Astrocyte (in vitro differentiated cells and primary cell): ENCODE results near the gene ERBB2. TPM values are rescaled to one million over a fixed set of nuclear protein-coding genes. Genes with fewer than 3 reads are reported as not detected.

Experiments used
- DNase-seq: peaks from one replicate; pipeline ENCODE4 v3.0.0-alpha.2; 2010; ENCODE audit warnings: low read depth
- FAIRE-seq: peaks from 2 replicates; lab custom pipeline; 2011; peaks lifted over from hg19 to GRCh38; lab: Jason Lieb, UNC
- H2AFZ ChIP-seq: 2 replicates; pipeline ENCODE4 v1.6.0; 2012; ENCODE audit warnings: low read depth, low read length, inconsistent platforms
- H3K27ac ChIP-seq: 2 replicates; pipeline ENCODE4 v1.5.1; 2011; ENCODE audit warnings: low read depth, low read length, inconsistent platforms
- H3K27me3 ChIP-seq: 2 replicates; pipeline ENCODE4 v1.6.0; 2011; ENCODE audit warnings: low read length, inconsistent platforms; ENCODE audit not compliant: insufficient read depth
- H3K36me3 ChIP-seq: 2 replicates; pipeline ENCODE4 v1.5.1; 2011; ENCODE audit warnings: low read length, inconsistent platforms; ENCODE audit not compliant: insufficient read depth
- H3K4me1 ChIP-seq: 2 replicates; pipeline ENCODE4 v1.5.1; 2011; ENCODE audit warnings: low read length, inconsistent platforms; ENCODE audit not compliant: insufficient read depth
- H3K4me2 ChIP-seq: 2 replicates; pipeline ENCODE4 v1.6.0; 2012; ENCODE audit warnings: low read length, inconsistent platforms
- H3K4me3 ChIP-seq: 2 replicates; pipeline ENCODE4 v1.5.1; 2011; ENCODE audit warnings: low read depth, mild to moderate bottlenecking, low read length, inconsistent platforms; ENCODE audit not compliant: insufficient read depth
- H3K79me2 ChIP-seq: 2 replicates; pipeline ENCODE4 v1.6.0; 2012; ENCODE audit warnings: mild to moderate bottlenecking, low read length, inconsistent platforms; ENCODE audit not compliant: insufficient read depth
- H3K9ac ChIP-seq: 2 replicates; pipeline ENCODE4 v1.6.0; 2012; ENCODE audit warnings: mild to moderate bottlenecking, low read length, inconsistent platforms
- H3K9me3 ChIP-seq: 2 replicates; pipeline ENCODE4 v1.5.1; 2012; ENCODE audit warnings: low read depth, mild to moderate bottlenecking, low read length, inconsistent platforms; ENCODE audit not compliant: insufficient read depth
- H4K20me1 ChIP-seq: 2 replicates; pipeline ENCODE4 v1.6.0; 2012; ENCODE audit warnings: low read length, inconsistent platforms; ENCODE audit not compliant: insufficient read depth
- H3K27ac Mint-ChIP-seq: one replicate; pipeline ENCODE4 v1.8.0; 2021; ENCODE audit warnings: mild to moderate bottlenecking, mixed read lengths; ENCODE audit not compliant: unreplicated experiment
- H3K27me3 Mint-ChIP-seq: one replicate; pipeline ENCODE4 v1.8.0; 2021; ENCODE audit warnings: low read depth, mixed read lengths; ENCODE audit not compliant: unreplicated experiment
- H3K36me3 Mint-ChIP-seq: one replicate; pipeline ENCODE4 v1.8.0; 2021; ENCODE audit warnings: low read depth, mixed read lengths; ENCODE audit not compliant: unreplicated experiment
- H3K4me1 Mint-ChIP-seq: one replicate; pipeline ENCODE4 v1.8.0; 2021; ENCODE audit warnings: low read depth, mixed read lengths; ENCODE audit not compliant: unreplicated experiment
- H3K4me3 Mint-ChIP-seq: one replicate; pipeline ENCODE4 v1.8.0; 2021; ENCODE audit warnings: mild to moderate bottlenecking, moderate library complexity, mixed read lengths; ENCODE audit not compliant: unreplicated experiment
- H3K9me3 Mint-ChIP-seq: one replicate; pipeline ENCODE4 v1.8.0; 2021; ENCODE audit warnings: mild to moderate bottlenecking, mixed read lengths; ENCODE audit not compliant: unreplicated experiment
- EZH2 ChIP-seq: IDR thresholded peaks from 2 replicates; pipeline ENCODE4 v1.6.1; 2012; ENCODE audit warnings: mild to moderate bottlenecking, low read length, inconsistent platforms; ENCODE audit not compliant: insufficient read depth
- total RNA-seq: library from RNA; stranded (reverse); gene quantifications from 2 replicates; pipeline ENCODE4 v1.2.1, GENCODE V29; 2021
- TF ChIP-seq, protein P1 (sequence below): IDR thresholded peaks from 2 replicates; pipeline ENCODE4 v1.5.1; 2011; ENCODE audit warnings: low read depth, mild to moderate bottlenecking, inconsistent platforms, low read length, moderate library complexity; ENCODE audit not compliant: insufficient read depth

The ERBB2 gene
- total RNA-seq, 1 donor from 2014 or later = 64.0 TPM

DNA sequence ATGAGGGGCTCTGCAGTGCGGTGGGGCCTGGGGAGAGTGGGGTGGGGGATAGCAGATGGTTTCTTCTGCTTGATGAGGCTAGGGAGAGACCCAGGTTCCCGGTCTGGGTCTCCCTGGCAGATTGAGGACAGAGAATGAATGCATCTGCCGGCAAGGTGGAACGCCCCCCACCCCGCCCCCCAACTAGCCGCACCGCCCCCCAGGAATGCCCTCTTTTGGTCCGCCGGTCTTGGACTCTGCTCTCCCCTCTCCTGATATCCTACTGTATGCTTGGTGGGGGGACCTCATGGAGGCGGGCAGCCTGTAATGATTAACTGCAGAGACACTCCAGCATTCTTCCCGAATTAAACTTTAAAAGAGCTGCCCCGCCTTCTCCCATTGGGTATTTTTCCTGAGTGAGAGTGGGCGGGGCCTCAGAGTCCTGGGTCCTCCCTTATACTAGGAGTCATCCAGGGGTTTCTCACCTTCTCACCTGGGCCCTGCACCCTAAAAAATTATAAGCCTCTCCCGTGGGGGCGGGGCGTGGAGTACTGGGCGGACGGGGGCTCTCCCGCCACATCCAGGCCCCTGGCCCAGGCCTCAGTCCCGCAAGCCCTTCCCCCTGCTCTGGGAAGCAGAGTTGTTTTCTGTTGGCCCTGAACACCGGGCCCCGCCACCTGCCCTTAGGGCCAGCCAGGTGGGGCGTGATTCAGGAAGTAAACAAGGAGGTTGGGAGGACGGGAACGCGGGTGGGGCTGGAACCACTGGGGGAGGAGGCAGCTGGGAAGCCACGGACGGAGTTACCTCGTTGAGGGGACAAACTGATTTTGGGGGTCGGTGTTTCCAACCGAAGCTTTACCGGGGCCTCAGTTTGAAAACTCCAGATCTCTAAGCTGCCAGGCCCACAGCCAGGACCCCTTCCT is 39.4 kb downstream of the ERBB2 start:
- Mint-ChIP-seq H3K36me3 (peaks cover 4% of the 10 kb centered on the region), H3K4me3 (peak overlapping the region; percentile 64), H3K4me1 (peaks cover 15% of the 10 kb centered on the region), H3K9me3 (no peaks in the 10 kb centered on the region), H3K27me3 (peaks cover 15% of the 10 kb centered on the region), H3K27ac (peak overlapping the region; percentile 93)
- Histone ChIP-seq H3K4me2 (peak overlapping the region; percentile 76), H3K27me3 (peaks cover 9% of the 10 kb centered on the region), H3K4me3 (no peak overlapping the region), H3K79me2 (no peaks in the 10 kb centered on the region), H3K9me3 (no peaks in the 10 kb centered on the region), H3K36me3 (no peaks in the 10 kb centered on the region), H4K20me1 (no peaks in the 10 kb centered on the region), H3K4me1 (peaks cover 25% of the 10 kb centered on the region), H3K9ac (no peak overlapping the region), H3K27ac (no peak overlapping the region), H2AFZ (peak overlapping the region; percentile 75)
- no peak for DNase-seq
- no peak for TF ChIP-seq EZH2
- TF ChIP-seq, protein P1, sequence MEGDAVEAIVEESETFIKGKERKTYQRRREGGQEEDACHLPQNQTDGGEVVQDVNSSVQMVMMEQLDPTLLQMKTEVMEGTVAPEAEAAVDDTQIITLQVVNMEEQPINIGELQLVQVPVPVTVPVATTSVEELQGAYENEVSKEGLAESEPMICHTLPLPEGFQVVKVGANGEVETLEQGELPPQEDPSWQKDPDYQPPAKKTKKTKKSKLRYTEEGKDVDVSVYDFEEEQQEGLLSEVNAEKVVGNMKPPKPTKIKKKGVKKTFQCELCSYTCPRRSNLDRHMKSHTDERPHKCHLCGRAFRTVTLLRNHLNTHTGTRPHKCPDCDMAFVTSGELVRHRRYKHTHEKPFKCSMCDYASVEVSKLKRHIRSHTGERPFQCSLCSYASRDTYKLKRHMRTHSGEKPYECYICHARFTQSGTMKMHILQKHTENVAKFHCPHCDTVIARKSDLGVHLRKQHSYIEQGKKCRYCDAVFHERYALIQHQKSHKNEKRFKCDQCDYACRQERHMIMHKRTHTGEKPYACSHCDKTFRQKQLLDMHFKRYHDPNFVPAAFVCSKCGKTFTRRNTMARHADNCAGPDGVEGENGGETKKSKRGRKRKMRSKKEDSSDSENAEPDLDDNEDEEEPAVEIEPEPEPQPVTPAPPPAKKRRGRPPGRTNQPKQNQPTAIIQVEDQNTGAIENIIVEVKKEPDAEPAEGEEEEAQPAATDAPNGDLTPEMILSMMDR = no peak
- no peak for FAIRE-seq

DNA sequence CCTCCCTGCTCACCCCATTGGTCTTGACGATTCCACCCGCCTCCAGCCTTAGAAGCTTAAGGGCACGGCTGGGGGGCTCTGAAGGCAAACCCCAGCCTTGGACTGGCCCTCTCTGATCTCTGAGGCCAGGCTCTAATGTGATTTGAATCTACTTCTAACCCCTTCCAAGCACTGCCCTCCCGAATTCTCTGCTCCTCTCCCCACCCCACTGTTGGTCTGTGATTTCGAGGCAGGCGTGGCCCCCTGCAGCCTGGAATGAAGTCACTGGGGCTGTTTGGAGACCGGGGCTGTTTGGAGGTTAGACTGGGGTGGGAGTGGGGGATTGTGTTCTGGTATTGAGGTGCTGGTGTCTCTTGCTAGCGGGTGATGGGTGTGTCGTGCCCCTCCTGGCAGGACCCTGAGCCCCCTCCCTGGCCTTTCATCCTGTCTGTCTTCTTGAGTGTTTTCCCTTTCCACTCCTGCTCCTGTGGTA is 40.1 kb downstream of the ERBB2 start:
- peak overlapping the region; percentile 76 for H3K4me2 ChIP-seq
- DNase-seq (no peak), FAIRE-seq (no peak)
- H3K4me3 ChIP-seq = no peak overlapping the region
- no peaks in the 10 kb centered on the region for H3K36me3 ChIP-seq
- no peaks in the 10 kb centered on the region for H4K20me1 ChIP-seq
- H3K27ac ChIP-seq = no peak overlapping the region
- Mint-ChIP-seq H3K27ac (peak overlapping the region; percentile 93), H3K27me3 (peaks cover 15% of the 10 kb centered on the region), H3K4me1 (peaks cover 15% of the 10 kb centered on the region), H3K4me3 (peak overlapping the region; percentile 55), H3K36me3 (peaks cover 4% of the 10 kb centered on the region), H3K9me3 (no peaks in the 10 kb centered on the region)
- H3K9ac ChIP-seq = peak overlapping the region; percentile 20
- peak overlapping the region; percentile 75 for H2AFZ ChIP-seq
- no peaks in the 10 kb centered on the region for H3K79me2 ChIP-seq
- TF ChIP-seq, protein P1 = no peak
- no peak for TF ChIP-seq EZH2
- no peaks in the 10 kb centered on the region for H3K9me3 ChIP-seq
- peaks cover 9% of the 10 kb centered on the region for H3K27me3 ChIP-seq
- H3K4me1 ChIP-seq = peaks cover 25% of the 10 kb centered on the region
